HG03135 (cell line): Measurements from ENCODE around the gene ST6GALNAC1.

Experiments
- ATAC-seq: cut with Tn5 transposase; IDR thresholded peaks from one replicate; pipeline ENCODE4 v1.9.1; 2021; ENCODE audit warnings: mild to moderate bottlenecking, moderate library complexity; ENCODE audit not compliant: unreplicated experiment

Gene ST6GALNAC1

GRCh38 chr17:76584427-76585032 is 59.0 kb downstream of the ST6GALNAC1 start:
- no peak for ATAC-seq

- no peak for ATAC-seq
Measured at GRCh38 chr17:76582660-76583059, 60.9 kb downstream of the ST6GALNAC1 start.

GRCh38 chr17:76581515-76581914 is 62.0 kb downstream of the ST6GALNAC1 start:
- no peak for ATAC-seq

- no peak for ATAC-seq
Measured at GRCh38 chr17:76579281-76579680, 64.3 kb downstream of the ST6GALNAC1 start.

- no peak for ATAC-seq
Measured at GRCh38 chr17:76578376-76578775, 65.2 kb downstream of the ST6GALNAC1 start.

- ATAC-seq = no peak
Measured at GRCh38 chr17:76577876-76578275, 65.7 kb downstream of the ST6GALNAC1 start.

GRCh38 chr17:76576189-76576588 is 67.4 kb downstream of the ST6GALNAC1 start:
- ATAC-seq = no peak

- no peak for ATAC-seq
Measured at GRCh38 chr17:76575570-76575969, 68.0 kb downstream of the ST6GALNAC1 start.
